Ovary (tissue), 3 donors: ENCODE data around the gene HRG.

Experiments
- CTCF ChIP-seq, 3 donors: fragments of 450-650 bp in 2 of 3; fragments of 200-600 bp in 1 of 3; IDR thresholded peaks; one replicate each; pipeline versions ENCODE4 v1.5.1 to v1.8.0; 2016 to 2022; ENCODE audit warnings: antibody characterized with exemption in 3 of 3, mild to moderate bottlenecking in 1 of 3
- EP300 ChIP-seq: sonication (generic); formaldehyde crosslinking; IDR thresholded peaks from one replicate; pipeline ENCODE4 v1.6.1; 2017; ENCODE audit warnings: antibody characterized with exemption
- donor health status: DM: no; HTN: no; CAD: no.

GRCh38 chr3:186639778-186640472 is 25.9 kb upstream of the HRG start, which contains the start of gene FETUB:
- TF ChIP-seq CTCF (IDR thresholded peaks at IDR 0.05) (no peak), EP300 (no peak)
